22Rv1 (cell line): Measurements from ENCODE around the gene UQCRC1.

Source experiments
- CTCF ChIP-seq: fragments of 450-650 bp; IDR thresholded peaks from 2 replicates; pipeline ENCODE4 v1.5.1; 2017; ENCODE audit warnings: mild to moderate bottlenecking
- ZFX ChIP-seq: fragments of 450-650 bp; IDR thresholded peaks from 2 replicates; pipeline ENCODE4 v1.6.1; 2017; ENCODE audit warnings: antibody characterized with exemption, borderline replicate concordance

GRCh38 chr3:48567500-48567899 is 41.9 kb downstream of the UQCRC1 start:
- TF ChIP-seq CTCF, result no peak
- no peak for TF ChIP-seq ZFX
